NCI-H510A treated with DMSO at 0.1 percent for 48 hours (cell line): ENCODE results near the gene TMEM87B.
A peak's percentile ranks its signal among the peaks of the same experiment; 100 is the strongest.
"Not testable (repeated sequence)": the region's sequence is repeated elsewhere in the genome, so short reads cannot be mapped to it uniquely, and the experiment has no call there.

ENCODE experiments used
- DNase-seq: peaks from one replicate; lab custom pipeline; 2025; lab: John Stamatoyannopoulos, UW

Gene TMEM87B

DNA sequence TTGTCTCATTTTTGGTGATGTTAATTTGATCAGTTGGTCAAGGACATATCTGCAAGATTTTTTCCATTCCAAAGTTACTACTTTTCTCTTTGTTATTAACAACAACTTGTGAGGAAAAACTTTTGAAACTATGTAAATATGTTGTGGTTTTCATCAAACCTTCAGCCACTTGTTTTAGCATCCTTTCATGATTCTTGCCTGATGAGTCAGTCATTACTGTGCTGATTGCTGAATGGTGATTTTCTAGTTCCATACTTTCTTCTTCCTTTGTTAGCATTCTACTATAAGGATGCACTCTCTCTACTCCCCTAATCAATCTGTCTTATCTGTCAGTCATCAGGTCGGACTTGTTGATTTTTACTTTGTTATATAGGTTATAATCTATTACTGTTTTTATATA lies 10.9 kb downstream of the TMEM87B start:
- DNase-seq: no peak

DNA sequence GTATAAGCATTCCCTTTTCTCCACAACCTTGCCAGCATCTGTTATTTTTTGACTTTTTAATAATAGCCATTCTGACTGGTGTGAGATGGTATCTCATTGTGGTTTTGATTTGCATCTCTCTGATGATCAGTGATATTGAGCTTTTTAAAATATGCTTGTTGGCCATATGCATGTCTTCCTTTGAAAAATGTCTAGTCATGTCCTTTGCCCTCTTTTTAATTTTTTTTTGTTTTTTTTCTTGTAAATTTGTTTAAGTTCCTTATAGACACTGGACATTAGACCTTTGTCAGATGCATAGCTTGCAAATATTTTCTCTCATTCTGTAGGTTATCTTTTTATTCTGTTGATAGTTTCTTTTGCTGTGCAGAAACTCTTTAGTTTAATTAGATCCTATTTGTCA lies 14.7 kb downstream of the TMEM87B start:
- DNase-seq: not testable (repeated sequence)

DNA sequence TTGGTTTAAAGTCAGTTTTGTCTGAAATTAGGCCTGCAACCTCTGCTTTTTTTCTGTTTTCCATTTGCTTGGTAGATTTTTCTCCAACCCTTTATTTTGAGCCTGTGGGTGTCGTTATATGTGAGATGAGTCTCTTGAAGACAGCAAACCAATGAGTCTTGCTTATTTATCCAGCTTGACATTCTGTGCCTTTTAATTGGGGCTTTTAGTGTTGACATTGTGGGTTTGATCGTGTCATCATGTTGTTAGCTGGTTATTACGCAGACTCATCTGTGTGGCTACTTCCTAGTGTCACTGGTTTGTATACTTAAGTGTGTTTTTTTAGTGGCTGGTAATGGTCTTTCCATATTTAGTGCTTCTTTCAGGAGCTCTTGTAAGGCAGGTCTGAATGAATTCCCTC lies 18.8 kb downstream of the TMEM87B start:
- peak; percentile 7 for DNase-seq

DNA sequence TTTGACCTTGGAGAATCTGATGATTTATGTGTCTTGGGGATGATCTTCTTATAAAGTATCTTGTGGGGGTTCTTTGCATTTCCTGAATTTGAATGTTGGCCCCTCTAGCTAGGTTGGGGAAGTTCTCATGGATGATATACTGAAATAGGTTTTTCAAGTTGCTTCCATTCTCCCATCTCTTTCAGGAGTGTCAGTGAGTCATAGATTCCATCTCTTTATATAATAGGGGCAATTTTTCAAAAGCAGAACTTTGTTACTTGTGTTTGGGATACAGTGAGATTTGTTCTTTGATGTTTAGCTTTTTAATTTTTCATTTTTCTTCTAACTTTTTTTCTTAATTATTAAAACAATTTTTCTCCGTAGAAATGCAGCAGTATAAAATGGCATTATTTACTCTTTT lies 19.4 kb downstream of the TMEM87B start:
- DNase-seq: no peak

GRCh38 chr2:112075490-112076260 lies 20.6 kb downstream of the TMEM87B start:
- no peak for DNase-seq

DNA sequence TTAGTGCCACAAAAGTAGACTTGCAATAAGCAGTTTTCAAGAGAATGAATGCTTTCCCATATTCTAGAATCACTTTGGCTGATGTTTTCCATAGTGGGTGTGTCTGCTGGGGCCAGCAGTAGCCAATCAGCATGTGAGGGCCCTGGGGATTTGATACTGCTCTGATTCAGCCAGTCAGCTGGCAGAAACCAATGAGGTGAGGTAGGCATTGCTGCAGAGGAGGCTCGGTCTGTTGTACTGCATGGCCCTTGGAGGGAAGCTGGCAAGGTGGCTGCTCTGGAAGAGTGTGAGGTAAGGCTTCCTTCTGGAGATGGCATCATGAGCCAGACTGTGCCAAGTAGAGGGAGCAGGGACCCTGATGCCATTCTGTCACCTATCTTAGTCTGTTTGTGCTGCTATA lies 22.7 kb downstream of the TMEM87B start:
- DNase-seq: no peak

DNA sequence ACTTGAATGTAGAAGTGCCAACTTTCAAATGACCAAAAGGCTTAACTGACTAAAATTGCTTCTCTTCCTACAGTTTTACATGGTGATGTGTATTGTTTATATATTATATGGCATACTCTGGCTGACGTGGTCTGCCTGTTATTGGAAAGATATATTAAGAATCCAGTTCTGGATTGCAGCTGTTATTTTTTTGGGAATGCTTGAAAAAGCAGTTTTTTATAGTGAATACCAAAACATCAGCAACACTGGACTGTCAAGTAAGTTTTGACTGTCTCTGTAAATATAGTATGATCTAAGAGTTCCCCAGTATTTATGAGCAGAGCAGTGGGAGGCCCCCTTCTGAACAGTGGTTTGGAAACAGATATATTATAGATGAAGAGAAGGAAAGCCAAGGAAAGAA lies 26.2 kb downstream of the TMEM87B start:
- DNase-seq: no peak

GRCh38 chr2:112084689-112085374 lies 29.8 kb downstream of the TMEM87B start:
- DNase-seq: no peak

GRCh38 chr2:112085375-112085730 lies 30.3 kb downstream of the TMEM87B start:
- DNase-seq: no peak

- no peak for DNase-seq
Measured at GRCh38 chr2:112085916-112086669, 31.0 kb downstream of the TMEM87B start.

DNA sequence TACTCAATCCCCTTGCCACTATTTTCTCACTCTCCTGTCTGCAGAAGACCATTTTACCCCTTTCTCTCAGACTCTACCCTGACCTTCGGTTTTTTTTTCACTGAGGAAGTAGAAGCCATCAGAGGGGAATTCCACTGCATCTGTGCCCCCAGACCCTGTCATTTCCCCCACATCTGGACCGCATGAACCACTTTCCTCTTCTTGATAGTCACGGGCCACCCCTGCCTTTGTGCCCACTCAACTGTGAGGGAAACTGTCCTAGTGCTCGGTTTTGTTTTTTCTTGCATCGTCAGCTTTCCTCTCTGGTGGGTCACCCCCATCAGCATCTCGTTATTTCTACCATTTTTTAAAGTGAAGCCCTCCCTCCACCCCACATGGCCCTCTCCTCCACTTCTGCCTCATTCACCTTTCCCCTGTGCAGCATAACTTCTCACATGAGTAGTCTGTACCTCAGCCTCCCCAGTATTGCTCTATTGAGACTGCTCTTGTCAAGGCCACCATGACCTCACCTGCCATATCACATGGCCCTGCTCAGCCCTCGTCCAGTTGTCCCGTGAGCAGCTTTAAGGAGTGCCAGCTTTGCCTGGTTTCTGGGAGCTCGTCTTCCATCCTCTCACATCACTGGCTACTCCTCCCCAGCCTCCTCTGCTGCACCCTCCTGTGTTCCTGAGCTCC lies 32.4 kb downstream of the TMEM87B start:
- DNase-seq: no peak

DNA sequence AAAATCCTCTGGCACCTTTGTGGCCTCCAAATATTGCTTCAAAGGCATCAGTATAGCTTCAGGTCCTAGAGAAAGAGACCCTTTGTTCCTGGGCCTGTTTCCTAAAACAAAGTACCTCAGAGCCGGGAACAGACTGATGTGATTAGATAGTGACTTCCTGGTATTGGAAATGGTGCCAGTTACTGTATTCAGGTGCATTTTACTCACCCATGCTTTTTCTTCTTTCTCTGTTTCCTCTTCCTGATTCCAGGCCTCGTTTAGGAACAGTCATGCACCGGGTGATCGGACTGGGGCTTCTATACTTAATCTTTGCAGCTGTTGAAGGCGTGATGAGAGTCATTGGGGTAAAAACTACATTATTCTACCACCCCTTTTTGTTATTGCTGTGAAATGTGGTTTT lies 34.3 kb downstream of the TMEM87B start:
- no peak for DNase-seq

DNA sequence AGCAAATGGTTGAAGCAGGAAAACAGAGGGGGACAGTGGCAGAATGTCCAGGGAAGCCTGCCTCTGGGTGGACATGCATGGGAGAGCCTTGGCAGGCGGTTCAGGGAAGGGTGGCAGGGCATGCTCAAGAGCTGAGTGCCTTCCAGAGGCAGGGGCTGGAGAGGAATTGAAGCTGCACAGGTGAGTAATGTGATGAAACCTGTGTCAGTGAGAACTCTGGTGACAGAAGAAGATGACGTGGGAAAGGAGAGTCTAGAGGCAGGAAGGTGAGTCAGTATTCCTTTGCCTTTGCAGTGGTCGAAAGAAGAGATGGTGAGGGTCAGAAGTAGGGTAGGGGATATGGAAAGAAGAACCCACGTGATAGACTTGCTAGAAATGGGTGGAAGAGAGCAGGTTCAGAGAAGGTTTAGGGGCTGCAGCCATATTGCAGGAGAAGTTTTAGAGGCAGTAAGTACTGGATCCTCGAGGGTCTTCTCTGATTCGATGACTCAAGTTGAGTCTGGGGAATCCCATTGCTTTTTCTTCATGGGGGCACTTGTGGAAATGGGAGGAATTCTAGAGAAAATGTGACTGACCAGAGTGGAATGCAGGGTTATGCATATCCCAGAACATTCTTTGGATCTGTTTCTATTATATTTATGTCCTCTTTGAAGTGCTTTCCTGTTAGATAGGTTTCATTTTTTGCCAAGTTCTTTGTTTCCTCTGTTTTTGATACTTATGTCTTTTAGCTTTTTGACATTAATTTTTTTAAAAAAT lies 37.4 kb downstream of the TMEM87B start:
- no peak for DNase-seq

DNA sequence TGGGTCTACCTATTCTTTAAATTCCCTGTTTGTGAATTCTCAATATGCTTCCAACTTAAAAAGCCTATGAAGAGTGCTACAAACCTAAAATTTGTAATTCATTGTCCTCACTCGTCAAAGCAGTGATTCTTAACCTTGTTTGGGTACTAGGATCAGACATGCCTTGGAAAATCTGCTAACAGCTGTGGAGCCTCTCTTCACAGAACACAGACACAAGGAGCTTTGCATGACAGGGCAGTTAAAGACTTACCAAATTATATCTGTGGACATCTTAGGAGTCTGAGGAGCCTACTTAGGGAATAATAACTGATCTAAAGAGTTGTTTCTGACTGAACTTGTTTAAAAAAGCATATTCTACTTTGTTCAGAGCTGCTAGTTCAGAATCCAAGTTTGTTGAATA lies 38.1 kb downstream of the TMEM87B start:
- no peak for DNase-seq

DNA sequence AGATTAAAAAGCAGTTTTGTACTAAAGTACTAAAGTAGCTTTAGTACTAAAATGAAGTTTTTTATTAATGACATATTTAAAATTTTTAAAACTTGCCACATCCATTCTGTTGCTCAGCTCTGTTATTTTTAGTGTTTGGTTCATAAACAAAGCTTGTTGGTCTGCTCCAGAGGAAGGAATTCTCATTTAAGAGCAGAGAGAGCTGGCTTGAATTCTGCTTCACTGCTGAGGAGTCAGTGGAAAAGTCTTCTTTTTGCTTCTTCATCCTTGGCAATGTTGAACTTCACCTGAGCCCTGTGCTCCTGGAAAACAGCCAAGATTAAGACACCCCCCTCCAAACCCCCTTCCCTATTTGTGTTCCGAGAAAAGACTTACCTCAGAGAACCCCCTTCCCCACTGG lies 40.6 kb downstream of the TMEM87B start:
- DNase-seq: no peak

- DNase-seq: no peak
Measured at GRCh38 chr2:112096098-112096497, 41.0 kb downstream of the TMEM87B start.

GRCh38 chr2:112108178-112108832 lies 53.2 kb downstream of the TMEM87B start:
- no peak for DNase-seq

GRCh38 chr2:112109278-112109677 lies 54.2 kb downstream of the TMEM87B start:
- no peak for DNase-seq

DNA sequence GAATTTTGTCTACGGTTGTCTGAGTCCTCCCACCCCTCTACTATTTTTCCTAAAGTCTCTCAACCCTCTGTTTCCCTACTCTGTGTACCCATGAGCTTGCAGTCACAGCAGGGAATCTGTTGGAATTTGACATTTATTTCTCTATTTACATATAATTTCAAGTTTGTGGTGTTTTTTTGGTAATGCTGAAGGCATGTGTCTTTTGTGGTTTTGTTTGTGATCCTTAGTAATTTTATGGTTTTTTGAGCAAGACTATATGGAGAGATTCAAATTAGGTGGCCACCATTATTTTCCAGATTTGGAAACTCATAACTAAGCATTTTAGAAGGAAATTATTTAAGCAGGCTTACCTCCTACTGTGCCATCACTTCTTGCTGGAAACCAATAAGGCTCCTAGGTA lies 55.9 kb downstream of the TMEM87B start:
- no peak for DNase-seq

DNA sequence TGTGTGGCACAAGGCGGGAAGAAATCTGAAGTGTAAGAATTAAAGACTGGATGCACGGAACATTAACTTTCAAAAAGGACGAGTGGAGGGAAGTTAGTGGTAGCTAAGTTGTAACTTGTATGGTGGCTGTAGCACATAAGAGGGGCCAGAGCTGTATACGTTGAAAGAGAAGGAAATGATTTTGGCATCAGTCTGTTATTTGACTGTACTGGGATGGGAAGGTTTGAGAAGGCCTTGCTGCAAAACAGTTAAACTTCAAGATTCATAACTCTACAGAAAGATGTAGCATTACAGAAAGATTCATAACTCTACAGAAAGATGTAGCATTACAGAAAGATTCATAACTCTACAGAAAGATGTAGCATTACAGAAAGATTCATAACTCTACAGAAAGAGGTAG lies 58.3 kb downstream of the TMEM87B start:
- DNase-seq: not testable (repeated sequence)

GRCh38 chr2:112118148-112118547 lies 63.1 kb downstream of the TMEM87B start:
- DNase-seq: no peak
